ENCODE measurements around the gene NSMCE3. TPM values are rescaled to one million over a fixed set of nuclear protein-coding genes. Genes with fewer than 3 reads are reported as not detected.

The NSMCE3 gene
- total RNA-seq, 1 donor from 2014 or later, result 12.5 TPM

DNA sequence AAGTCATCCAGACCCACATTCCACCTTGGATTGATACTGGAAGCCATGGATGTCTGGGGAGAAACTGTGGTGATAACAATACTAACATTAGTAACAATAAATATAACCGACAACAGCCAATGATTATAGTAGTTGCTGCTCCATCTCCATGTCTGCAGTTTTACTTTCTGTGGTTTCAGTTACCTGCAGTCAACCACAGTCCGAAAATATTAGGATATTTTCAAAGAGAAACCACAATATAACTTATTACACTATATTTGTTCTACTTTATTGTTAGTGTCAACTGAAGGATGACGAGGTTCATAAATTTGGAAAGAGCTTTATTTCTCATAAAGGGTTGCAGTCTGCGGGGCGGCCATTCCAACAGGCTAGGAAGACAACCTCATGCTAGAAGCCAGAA lies 2.6 kb upstream of the NSMCE3 start:
- peaks cover 38% of the 10 kb centered on the region for H3K4me1 Mint-ChIP-seq
- TF ChIP-seq, protein P1, sequence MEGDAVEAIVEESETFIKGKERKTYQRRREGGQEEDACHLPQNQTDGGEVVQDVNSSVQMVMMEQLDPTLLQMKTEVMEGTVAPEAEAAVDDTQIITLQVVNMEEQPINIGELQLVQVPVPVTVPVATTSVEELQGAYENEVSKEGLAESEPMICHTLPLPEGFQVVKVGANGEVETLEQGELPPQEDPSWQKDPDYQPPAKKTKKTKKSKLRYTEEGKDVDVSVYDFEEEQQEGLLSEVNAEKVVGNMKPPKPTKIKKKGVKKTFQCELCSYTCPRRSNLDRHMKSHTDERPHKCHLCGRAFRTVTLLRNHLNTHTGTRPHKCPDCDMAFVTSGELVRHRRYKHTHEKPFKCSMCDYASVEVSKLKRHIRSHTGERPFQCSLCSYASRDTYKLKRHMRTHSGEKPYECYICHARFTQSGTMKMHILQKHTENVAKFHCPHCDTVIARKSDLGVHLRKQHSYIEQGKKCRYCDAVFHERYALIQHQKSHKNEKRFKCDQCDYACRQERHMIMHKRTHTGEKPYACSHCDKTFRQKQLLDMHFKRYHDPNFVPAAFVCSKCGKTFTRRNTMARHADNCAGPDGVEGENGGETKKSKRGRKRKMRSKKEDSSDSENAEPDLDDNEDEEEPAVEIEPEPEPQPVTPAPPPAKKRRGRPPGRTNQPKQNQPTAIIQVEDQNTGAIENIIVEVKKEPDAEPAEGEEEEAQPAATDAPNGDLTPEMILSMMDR (conservative IDR thresholded peaks at IDR 0.05), result no peak
- H3K36me3 Mint-ChIP-seq (ENCODE audit: low read depth), result no peaks in the 10 kb centered on the region
- no peak overlapping the region for H3K27ac Mint-ChIP-seq (ENCODE audit: unreplicated experiment)
- H3K27me3 Mint-ChIP-seq (ENCODE audit: low read depth), result no peaks in the 10 kb centered on the region
- no peaks in the 10 kb centered on the region for H3K9me3 Mint-ChIP-seq
- no peak for DNase-seq (ENCODE audit: low read depth, low spot score)
- H3K4me3 Mint-ChIP-seq, result no peak overlapping the region

DNA sequence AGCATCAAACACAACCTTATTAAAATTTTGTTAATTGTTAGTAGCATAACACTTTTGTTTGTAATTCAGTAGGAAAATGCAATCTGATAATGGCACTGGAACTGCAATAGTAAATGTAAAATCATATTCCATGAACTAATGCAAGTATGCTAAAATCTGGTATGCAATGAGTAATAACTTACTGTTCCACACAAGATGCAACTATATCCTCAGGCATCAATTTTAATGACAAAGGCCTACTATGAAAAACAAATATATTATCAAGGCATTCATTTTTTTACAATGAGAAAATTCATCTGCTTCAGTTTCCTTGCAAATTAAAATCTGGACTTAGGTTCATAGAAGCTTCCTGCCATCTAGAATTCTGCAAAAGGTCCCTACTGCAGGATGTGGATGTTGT lies 1.4 kb upstream of the NSMCE3 start:
- TF ChIP-seq, protein P1 (conservative IDR thresholded peaks at IDR 0.05), result no peak
- Mint-ChIP-seq H3K4me3 (peak overlapping the region; percentile 87), H3K36me3 (ENCODE audit: low read depth) (no peaks in the 10 kb centered on the region), H3K27me3 (ENCODE audit: low read depth) (no peaks in the 10 kb centered on the region), H3K27ac (ENCODE audit: unreplicated experiment) (no peak overlapping the region), H3K9me3 (no peaks in the 10 kb centered on the region), H3K4me1 (peaks cover 50% of the 10 kb centered on the region)
- no peak for DNase-seq (ENCODE audit: low read depth, low spot score)

GRCh38 chr15:29270169-29270955 lies 740 bp upstream of the NSMCE3 start:
- peaks cover 54% of the 10 kb centered on the region for H3K4me1 Mint-ChIP-seq
- no peaks in the 10 kb centered on the region for H3K36me3 Mint-ChIP-seq (ENCODE audit: low read depth)
- no peak for DNase-seq (ENCODE audit: low read depth, low spot score)
- TF ChIP-seq, protein P1 (conservative IDR thresholded peaks at IDR 0.05), result no peak
- H3K27ac Mint-ChIP-seq (ENCODE audit: unreplicated experiment), result no peak overlapping the region
- H3K9me3 Mint-ChIP-seq, result no peaks in the 10 kb centered on the region
- H3K27me3 Mint-ChIP-seq (ENCODE audit: low read depth), result no peaks in the 10 kb centered on the region
- H3K4me3 Mint-ChIP-seq, result peak overlapping the region; percentile 87

GRCh38 chr15:29268706-29269484 lies 727 bp downstream of the NSMCE3 start:
- DNase-seq (ENCODE audit: low read depth, low spot score), result no peak
- Mint-ChIP-seq H3K27me3 (ENCODE audit: low read depth) (no peaks in the 10 kb centered on the region), H3K36me3 (ENCODE audit: low read depth) (no peaks in the 10 kb centered on the region), H3K27ac (ENCODE audit: unreplicated experiment) (peak overlapping the region; percentile 98), H3K9me3 (no peaks in the 10 kb centered on the region), H3K4me1 (peaks cover 54% of the 10 kb centered on the region), H3K4me3 (peak overlapping the region; percentile 97)
- TF ChIP-seq, protein P1 (conservative IDR thresholded peaks at IDR 0.05), result no peak

GRCh38 chr15:29266052-29266582 lies 3.5 kb downstream of the NSMCE3 start:
- Mint-ChIP-seq H3K36me3 (ENCODE audit: low read depth) (no peaks in the 10 kb centered on the region), H3K4me3 (peak overlapping the region; percentile 63), H3K4me1 (peaks cover 47% of the 10 kb centered on the region), H3K27me3 (ENCODE audit: low read depth) (no peaks in the 10 kb centered on the region), H3K27ac (ENCODE audit: unreplicated experiment) (no peak overlapping the region), H3K9me3 (no peaks in the 10 kb centered on the region)
- TF ChIP-seq, protein P1 (conservative IDR thresholded peaks at IDR 0.05), result no peak
- no peak for DNase-seq (ENCODE audit: low read depth, low spot score)

Data from neural crest cell (in vitro differentiated cells).